KOPT-K1 (cell line): ENCODE data around the gene POLDIP3.
"Not testable (repeated sequence)": the region's sequence is repeated elsewhere in the genome, so short reads cannot be mapped to it uniquely, and the experiment has no call there.

Experiments
- H3K27ac ChIP-seq: fragments of 200-600 bp; sonication (generic); 2 replicates; pipeline ENCODE4 v1.5.1; 2016; ENCODE audit warnings: antibody characterized with exemption, mild to moderate bottlenecking, low read depth, low read length; ENCODE audit not compliant: poor library complexity, severe bottlenecking
- H3K36me3 ChIP-seq: fragments of 200-600 bp; sonication (generic); 2 replicates; pipeline ENCODE4 v1.5.1; 2017; ENCODE audit warnings: antibody characterized with exemption, mild to moderate bottlenecking, low read length, moderate library complexity; ENCODE audit not compliant: insufficient read depth
- H3K9me3 ChIP-seq: fragments of 200-600 bp; sonication (generic); 2 replicates; pipeline ENCODE4 v1.5.1; 2017; ENCODE audit warnings: antibody characterized with exemption, low read length, mild to moderate bottlenecking; ENCODE audit not compliant: insufficient read depth, poor library complexity, severe bottlenecking

The POLDIP3 gene

GRCh38 chr22:42615092-42615859, 593 bp upstream of the POLDIP3 start:
- H3K27ac ChIP-seq, result peak overlapping the region; percentile 96
- H3K36me3 ChIP-seq, result peaks cover 45% of the 10 kb centered on the region
- no peaks in the 10 kb centered on the region for H3K9me3 ChIP-seq

DNA sequence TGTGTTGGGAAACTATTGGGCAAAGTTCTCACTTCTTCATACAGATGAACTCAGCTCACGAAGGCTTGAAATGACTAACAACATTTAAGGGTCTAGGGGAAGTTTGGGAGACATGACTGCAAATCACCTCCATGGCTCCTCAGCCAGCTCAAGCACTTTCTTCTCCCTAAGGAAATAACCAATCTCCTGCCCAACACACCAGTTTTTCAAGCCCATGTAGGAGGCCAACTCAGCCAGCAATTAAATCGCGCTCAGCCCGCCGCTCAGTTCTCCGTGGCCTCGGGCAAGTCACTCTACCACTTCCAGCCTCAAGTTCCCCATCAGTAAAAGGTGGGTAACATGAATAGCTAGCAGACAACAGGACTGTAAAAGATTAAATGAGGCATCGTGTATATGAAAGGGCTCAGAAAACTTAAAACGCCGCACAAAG, 796 bp downstream of the POLDIP3 start:
- Histone ChIP-seq H3K27ac (peak overlapping the region; percentile 96), H3K9me3 (no peaks in the 10 kb centered on the region), H3K36me3 (peaks cover 44% of the 10 kb centered on the region)

DNA sequence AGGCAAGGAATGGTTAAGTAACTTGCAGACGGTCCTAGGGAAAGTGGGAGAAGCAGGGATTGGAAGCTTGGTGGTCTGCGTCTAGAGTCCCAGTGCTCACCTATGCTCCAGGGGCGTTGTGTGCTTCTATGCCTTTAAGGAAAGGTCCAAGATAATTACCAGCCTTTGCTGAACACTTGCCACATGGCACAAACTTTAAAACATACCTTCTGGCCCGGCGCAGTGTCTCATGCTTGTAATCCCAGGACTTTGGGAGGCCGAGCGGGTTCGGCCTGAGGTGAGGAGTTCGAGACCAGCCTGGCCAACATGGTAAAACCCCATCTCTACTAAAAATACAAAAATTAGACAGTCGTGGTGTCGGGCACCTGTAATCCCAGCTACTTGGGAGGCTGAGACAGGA, 2.3 kb downstream of the POLDIP3 start:
- H3K9me3 ChIP-seq, result no peaks in the 10 kb centered on the region
- H3K36me3 ChIP-seq, result peaks cover 51% of the 10 kb centered on the region
- peak overlapping the region; percentile 96 for H3K27ac ChIP-seq

DNA sequence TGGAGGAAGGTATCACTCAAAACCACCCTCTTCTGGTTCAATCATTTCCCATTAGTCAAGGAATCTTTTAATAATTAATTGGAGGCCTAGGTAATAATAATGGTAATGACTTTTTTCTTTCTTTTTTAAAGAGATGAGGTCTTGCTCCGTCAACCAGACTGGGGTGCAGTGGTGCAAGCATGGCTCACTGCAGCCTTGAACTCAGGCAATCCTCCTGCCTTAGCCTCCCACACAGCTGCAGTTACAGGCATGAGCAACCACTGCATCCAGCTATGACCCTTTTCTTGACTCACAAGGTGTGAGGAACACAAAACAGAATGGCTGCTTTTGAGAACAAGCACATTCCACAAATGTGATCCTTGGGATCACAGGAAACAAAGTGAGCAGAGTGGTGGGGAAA, 3.6 kb downstream of the POLDIP3 start:
- Histone ChIP-seq H3K27ac (no peak overlapping the region), H3K36me3 (peaks cover 63% of the 10 kb centered on the region), H3K9me3 (no peaks in the 10 kb centered on the region)

DNA sequence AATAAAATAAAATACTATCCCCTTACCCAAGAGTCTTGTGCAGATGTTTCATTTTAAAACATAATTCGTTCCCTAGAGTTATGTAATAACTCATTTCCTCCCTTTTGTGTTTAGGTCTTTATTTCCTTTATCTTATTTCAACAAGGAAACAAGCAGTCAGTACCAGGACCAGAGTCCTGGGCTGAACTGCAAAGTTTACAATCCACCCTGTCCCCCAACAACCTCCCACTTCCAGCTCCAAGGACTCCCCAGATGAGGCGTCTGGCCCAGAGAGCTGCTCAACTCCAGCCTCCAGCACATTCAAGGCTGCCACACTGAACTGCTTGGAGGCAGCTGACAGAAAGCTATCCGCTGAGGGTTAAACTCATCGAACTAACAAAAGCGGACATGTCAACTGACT, 4.5 kb downstream of the POLDIP3 start:
- no peaks in the 10 kb centered on the region for H3K9me3 ChIP-seq
- H3K36me3 ChIP-seq, result peaks cover 72% of the 10 kb centered on the region
- H3K27ac ChIP-seq, result no peak overlapping the region

DNA sequence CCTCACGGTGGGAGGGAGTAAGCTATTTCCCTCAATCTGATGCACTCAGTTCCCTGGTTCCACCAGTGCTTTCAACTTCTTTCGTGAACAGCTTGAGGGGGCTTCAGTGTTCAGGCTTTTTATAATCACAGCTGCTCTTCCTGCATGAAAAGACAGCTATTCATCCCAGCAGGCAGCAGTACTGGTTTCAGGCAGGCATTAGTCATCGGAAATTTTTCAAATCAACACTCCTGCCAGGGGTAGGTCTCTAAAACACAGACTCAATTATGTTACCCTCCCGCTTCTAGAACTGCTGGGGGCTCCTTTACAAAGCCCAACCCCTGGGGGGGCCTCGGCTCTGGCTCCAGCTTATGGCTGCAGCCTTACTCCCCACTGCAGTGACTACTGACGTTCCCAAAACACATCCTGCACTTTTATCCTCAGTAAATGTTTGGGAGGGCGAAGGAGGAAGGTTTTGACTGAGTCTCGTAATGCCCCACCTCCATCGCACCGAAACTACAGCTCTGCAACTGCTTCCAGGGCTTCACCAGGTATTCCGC, 5.8 kb downstream of the POLDIP3 start:
- no peak overlapping the region for H3K27ac ChIP-seq

DNA sequence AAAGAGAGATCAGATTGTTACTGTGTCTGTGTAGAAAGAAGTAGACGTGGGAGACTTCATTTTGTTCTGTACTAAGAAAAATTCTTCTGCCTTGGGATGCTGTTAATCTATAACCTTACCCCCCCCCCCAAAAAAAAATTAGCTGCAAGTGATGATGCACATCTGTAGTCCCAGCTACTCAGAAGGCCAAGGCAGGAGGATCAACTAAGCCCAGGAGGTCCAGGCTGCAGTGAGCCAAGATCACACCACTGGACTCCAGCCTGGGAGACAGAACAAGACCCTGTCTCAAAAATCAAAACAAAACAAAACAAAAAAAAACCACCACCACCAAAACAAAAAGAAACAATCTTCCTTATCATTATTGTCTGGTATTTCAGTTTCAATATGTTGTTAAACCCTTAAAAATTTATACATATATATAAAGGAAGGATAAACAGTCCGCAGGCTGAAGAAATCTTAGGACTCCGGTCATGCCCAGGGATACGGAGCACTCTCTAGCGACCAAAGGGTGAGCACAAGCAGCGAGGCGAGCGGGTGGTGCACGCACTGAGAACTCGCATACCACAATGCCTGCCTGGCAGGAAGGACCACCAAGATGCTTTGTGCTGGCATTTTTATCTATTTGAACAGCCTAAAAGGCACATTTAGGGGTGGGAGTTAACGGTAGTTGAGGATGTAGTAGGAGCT, 6.4 kb downstream of the POLDIP3 start:
- no peak overlapping the region for H3K27ac ChIP-seq

More for the DNA sequence above, 5.8 kb downstream of the POLDIP3 start:
- Histone ChIP-seq H3K9me3 (no peaks in the 10 kb centered on the region), H3K36me3 (peaks cover 85% of the 10 kb centered on the region)

GRCh38 chr22:42607641-42608040, 7.0 kb downstream of the POLDIP3 start:
- peaks cover 90% of the 10 kb centered on the region for H3K36me3 ChIP-seq
- not testable (repeated sequence) for H3K27ac ChIP-seq, H3K9me3 ChIP-seq

More for the DNA sequence above, 6.4 kb downstream of the POLDIP3 start:
- Histone ChIP-seq H3K9me3 (no peaks in the 10 kb centered on the region), H3K36me3 (peaks cover 90% of the 10 kb centered on the region)

DNA sequence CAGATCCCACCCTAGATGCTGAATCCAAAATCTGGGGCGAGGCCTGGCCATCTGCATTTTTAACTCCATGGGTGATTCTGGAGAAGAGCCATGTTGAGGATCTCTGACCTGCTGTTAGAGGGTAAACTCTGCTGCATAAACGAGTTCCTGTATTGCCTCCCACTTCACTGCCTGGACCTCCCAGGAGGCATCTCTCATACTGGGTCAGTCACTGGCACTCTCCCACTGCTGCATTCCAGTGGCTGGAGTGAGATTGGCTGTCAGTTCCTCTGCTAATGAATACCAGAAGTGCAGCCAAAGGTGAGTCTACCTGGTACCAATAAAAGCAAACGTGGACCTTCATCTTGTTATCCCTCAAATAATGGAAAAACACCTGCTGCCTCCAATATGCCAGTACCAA, 10.3 kb downstream of the POLDIP3 start:
- H3K27ac ChIP-seq, result no peak overlapping the region
- H3K36me3 ChIP-seq, result peaks cover 91% of the 10 kb centered on the region
- H3K9me3 ChIP-seq, result no peaks in the 10 kb centered on the region

DNA sequence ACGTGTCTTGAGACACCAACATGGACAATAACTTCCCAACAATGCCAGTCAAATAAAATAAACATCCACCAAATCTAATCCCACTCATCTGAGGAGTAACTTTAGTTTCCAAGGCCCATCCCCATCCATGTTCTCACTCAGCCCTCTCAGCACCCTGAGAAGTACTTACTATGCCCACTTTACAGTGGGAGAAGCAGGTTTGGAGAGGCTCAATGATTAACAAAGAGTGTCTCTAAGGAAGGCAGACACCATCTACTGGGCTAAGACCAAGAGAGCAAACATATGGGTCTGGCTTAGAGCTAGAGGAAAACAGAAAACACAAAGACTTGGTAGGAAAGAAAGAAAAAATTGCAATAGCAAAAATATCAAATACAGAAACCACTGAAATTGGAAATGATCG, 11.3 kb downstream of the POLDIP3 start:
- Histone ChIP-seq H3K27ac (no peak overlapping the region), H3K36me3 (peaks cover 91% of the 10 kb centered on the region), H3K9me3 (no peaks in the 10 kb centered on the region)

GRCh38 chr22:42602470-42602869, 12.2 kb downstream of the POLDIP3 start:
- no peak overlapping the region for H3K27ac ChIP-seq
- H3K36me3 ChIP-seq, result peaks cover 97% of the 10 kb centered on the region
- no peaks in the 10 kb centered on the region for H3K9me3 ChIP-seq

DNA sequence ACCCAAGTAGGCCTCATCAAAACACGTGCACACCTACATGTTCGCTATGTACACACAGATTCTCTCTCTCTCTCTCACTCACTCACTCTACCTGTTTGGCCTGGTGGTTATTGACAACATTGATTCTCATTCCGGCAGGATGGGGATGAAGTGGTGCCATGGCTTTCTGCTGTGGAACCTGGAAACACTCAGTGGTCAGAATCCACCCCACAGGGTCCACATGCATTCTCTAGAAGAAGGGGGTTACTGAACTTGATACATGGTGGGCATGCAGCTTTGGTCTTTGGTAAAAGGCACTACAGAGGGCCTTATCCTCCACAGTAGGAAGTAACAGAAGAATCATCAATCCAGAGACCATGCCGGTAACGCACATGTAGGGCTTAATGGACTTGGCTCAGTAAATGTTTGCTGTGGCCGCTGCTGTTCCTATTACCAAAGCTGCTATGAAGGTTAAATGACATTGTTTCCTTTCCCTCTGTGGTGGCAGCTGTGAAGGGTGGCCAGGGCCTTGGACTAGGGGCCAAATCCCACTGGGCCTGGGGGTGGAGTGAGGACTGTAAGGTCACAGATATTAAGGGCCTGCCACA, 12.7 kb downstream of the POLDIP3 start:
- Histone ChIP-seq H3K27ac (no peak overlapping the region), H3K9me3 (no peaks in the 10 kb centered on the region), H3K36me3 (peaks cover 98% of the 10 kb centered on the region)

GRCh38 chr22:42596863-42597530, 17.7 kb downstream of the POLDIP3 start:
- Histone ChIP-seq H3K9me3 (no peaks in the 10 kb centered on the region), H3K36me3 (peaks cover 99% of the 10 kb centered on the region), H3K27ac (no peak overlapping the region)

DNA sequence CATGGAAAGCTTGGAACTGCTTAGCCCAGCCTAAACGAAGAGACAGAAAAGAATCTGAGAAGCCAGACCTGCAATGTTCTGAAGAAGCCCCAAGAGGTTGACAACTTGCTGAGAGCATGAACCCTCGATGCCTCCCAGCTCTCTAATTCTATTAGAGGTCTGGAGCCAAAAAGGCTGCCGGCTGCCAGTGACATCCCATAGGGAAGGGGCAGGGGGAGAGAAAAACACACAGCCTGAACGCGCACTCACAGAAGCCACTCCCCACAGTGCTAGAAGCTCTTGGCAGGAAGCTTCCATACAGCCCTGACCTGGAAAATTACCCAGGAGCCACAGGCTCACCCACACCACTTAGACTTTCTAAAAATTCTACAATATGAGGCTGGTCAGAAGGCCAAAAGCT, 18.3 kb downstream of the POLDIP3 start:
- H3K27ac ChIP-seq, result no peak overlapping the region
- peaks cover 100% of the 10 kb centered on the region for H3K36me3 ChIP-seq
- no peaks in the 10 kb centered on the region for H3K9me3 ChIP-seq

DNA sequence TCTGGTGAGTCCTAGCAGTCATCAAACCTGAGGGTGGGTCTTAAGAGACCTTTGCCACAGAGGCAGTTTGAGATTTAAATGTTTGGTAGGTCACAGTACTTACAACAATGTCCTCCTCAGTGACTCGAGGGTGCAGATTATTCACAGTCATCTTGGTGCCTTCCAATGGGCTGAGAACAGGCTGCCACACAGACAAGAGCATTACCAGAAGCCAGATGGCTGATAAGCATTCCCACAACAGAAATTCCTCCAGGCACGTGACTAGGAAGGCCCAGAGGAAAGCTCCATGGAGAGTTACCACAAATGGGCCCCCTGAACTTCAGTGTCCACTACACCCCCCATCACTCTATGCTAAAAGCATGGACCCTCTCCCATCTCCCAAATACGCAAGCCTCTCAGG, 19.2 kb downstream of the POLDIP3 start:
- H3K36me3 ChIP-seq, result peaks cover 99% of the 10 kb centered on the region
- no peak overlapping the region for H3K27ac ChIP-seq
- no peaks in the 10 kb centered on the region for H3K9me3 ChIP-seq
